Dermis blood vessel endothelial cell (primary cell): ENCODE results near the gene CUEDC1. TPM values are rescaled to one million over a fixed set of nuclear protein-coding genes. Genes with fewer than 3 reads are reported as not detected.

Source experiments
- DNase-seq: peaks from one replicate; pipeline ENCODE4 v3.0.0; 2010
- total RNA-seq: library from RNA; depleted of rRNA; stranded (reverse); fragments of >200 nt; gene quantifications from 2 replicates; pipeline ENCODE4 v1.2.3, GENCODE V29; 2014

The CUEDC1 gene, protein sequence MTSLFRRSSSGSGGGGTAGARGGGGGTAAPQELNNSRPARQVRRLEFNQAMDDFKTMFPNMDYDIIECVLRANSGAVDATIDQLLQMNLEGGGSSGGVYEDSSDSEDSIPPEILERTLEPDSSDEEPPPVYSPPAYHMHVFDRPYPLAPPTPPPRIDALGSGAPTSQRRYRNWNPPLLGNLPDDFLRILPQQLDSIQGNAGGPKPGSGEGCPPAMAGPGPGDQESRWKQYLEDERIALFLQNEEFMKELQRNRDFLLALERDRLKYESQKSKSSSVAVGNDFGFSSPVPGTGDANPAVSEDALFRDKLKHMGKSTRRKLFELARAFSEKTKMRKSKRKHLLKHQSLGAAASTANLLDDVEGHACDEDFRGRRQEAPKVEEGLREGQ
- 6.5 and 6.8 TPM in 2 replicates for total RNA-seq

DNA sequence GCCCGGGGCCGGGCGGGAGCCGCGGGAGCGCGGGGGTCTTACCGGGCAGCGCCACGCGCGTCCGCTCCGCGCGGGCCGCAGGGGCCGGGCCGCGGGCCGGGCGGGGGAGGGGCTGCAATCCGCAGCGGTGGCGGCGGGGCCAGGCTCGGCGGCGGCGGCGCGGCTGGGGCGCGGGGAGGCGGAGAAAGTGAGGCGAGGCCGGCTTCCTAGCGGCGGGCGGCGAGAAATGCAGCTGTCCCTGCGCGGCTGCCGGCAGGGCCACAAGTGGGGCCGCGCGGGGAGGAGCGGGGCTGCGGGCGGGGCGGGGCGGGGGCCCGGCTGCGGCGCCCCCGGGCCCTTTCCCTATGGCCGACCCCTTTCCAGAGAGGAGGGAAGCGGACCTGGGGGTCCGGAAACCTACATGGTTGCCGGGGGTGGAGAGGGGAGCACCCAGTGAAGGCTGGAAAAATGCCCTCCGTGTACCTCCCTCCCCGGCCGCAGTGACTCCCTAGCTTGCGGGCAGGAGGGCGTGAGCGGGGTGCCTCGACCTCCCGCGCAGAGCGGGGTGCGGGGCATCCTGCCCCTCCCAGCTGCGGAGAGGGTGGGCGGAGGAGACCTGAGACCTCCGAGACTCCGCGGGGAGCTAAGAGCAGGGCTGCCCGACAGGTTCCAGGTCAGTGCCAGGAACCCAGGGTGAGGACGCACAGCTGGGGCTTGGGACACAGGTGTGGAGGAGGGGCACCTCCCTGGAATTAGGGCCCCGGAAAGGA lies at the start of gene CUEDC1:
Gene CUEDC1, minus strand, starts transcription at position 230 of the 749 bp plus-strand sequence. CDS start 69,848 bp downstream, outside the sequence.
- DNase-seq, result peak; percentile 77

DNA sequence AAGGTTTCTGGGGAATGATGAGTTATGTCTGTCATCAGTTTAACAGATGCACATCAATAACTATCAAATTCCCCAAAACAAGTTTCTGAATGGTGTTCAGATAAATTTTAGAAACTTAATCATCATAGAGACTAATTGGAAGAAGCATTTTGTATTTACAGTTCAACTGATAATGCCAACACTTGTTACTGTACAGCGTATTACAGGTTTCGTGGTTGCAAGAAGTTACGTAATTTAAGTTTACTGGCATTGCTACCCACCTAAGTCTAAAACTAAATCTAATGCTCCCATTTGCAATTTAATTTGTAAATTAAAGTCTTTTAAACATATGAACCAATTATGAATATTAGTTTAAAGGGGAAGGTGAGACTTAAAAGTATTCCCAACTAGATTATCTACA lies 48.8 kb upstream of the CUEDC1 start:
- no peak for DNase-seq

DNA sequence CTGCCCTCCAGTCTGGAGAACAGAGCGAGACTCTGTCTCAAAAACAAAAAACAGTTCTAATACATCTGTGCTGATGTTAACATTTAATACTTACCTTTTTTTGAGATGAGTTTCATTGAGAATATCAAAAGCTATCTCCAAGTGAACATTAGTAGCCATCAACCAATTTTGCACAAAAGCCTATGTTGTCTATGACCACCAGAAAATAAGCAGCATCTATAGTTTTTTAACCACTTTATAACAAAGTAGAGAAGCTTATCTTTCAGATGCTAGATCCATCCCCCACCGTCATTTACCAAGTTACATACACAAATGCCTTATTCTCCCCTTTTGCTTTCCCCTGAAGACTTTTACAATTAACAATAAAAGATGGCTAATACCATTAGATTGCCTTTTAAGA lies 47.8 kb upstream of the CUEDC1 start:
- DNase-seq, result no peak

DNA sequence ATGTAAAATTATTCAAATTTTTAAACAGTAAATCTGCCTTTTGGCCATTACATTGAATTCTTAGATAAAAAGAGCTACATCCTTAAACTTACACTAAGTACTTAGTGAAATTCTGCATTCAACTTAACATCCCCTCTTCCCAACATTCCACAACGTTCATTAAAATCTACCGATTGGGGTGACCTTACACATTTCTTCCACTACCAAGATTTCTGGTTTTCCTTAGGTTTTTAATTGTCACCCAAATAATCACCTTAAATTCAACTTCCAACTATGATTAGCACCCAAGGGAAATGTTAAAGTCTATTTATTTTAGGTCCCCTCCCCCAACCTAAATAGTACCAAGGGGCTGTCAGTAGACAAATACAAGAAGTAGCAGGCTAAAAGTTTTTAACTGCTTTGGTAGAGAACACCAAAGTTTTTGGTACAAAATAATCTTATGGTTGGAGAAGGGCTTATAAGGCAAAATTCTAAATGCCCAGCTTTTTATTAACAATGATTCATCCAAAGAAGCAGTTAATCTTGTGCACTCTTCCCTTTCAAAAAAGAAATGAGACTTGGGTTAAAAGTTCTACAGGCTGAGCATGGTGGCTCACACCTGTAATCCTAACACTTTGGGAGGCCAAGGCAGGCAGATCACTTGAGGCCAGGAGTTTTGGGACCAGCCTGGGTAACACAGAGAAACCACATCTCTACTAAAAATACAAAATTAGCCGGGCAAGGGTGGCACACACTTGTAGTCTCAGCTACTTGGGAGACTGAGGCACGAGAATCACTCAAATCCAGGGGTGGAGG lies 47.1 kb upstream of the CUEDC1 start:
- no peak for DNase-seq

DNA sequence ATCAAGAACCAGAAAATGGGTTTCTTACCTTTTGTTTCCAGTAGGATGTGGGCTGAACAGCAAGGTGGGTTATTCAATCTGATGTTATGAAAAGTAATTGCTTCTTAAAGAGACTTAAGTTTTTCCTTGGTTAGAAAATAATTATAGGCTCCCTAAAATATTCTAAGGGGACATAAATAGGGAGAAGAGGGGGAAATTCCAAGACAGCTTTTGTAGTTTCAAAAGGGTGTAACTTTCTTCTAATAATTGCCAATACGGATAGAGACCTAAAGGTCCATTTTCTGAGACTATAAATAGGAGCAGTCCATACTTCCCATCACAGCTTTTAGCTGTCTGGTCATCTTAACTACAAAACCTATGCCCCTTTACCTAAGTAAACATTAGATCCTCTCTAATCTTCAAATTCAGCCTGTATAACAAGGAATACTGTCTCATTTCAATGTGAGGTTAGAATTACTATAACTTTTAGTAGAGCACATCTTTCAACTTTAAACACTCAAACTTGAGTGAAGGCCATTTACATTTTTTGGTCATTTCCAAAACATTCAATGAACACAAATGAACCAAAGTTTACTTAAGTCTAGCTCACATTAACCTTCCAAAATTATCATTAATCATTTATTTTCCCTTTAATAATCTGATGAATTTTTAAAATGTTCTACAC lies 46.4 kb upstream of the CUEDC1 start:
- DNase-seq, result no peak

DNA sequence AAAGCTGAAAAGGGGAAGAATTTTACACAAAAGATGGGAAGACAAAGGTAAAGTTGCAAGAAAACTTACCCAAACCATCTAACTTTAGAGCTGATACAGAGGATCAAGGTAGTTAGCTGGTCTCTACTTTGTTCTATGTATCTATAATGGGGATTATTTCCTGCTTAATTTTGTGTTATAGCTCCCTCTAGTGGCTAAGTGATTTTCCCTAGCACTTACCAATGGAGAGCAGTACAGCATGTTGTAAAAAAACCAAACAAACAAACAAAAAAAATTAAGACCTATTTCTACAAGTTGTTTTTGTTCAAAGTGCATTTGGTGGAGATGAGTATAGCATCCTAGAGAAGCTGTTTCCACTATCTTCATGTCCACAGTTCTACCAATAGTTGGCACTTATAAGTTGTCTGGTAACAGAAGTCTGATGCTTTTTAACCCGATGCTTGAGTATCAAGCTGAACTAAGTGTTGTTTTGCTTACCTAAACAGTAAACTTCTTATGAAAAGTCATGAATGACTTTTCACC lies 44.3 kb upstream of the CUEDC1 start:
- DNase-seq, result peak; percentile 87

DNA sequence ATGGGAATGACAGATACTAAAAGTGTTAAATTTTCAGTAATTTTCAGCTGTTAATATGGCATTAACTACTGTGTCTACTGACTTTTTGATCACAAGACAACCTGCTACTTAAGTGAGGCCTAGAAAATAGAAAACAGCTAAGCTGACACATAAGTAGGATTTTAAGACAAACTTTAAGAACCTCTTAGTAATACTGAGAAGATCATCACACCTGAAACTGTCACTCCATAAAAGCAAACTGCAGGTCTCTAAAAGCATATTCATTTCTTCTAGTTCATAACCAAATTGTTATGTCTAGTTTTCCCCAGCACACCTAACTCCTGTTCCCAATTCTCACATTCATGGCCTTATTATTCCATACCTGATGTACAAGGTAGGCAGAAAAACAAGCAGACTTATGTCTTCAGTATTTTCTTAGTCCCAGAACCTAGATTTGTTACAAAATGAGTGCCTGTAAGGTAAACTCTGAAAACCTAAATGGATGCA lies 43.8 kb upstream of the CUEDC1 start:
- no peak for DNase-seq

DNA sequence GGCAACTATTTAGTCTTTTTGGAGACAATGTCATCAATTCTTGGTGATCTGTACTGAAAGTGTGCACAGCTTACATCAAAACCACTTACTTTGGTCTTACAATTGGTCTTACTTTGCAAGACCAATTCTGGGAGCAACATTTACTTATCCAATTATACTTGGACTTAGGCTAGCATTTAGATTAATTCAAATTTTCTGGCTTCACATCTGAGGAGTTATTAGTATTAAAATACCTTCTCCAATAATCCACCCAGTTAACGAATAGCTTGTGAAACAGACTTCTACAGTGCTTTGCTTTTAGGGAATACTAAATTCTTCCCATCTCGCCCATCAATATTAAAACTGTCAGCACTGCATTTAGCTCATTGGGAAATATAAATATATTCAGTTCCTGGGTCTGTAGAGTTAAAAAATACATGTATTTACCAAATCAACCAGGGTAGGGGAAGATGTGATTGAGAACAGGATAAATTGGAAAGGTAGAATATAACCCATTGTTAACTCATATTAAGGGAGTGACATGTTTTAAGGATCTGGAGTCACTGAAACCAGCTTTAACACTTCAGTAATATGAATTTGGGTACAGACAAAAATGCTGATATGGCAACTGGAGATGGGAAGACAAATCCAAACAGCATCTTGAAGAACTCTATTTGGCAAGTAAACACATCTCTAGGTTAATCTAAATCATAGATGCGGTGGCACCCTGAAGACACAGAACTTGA lies 42.0 kb upstream of the CUEDC1 start:
- DNase-seq, result no peak

DNA sequence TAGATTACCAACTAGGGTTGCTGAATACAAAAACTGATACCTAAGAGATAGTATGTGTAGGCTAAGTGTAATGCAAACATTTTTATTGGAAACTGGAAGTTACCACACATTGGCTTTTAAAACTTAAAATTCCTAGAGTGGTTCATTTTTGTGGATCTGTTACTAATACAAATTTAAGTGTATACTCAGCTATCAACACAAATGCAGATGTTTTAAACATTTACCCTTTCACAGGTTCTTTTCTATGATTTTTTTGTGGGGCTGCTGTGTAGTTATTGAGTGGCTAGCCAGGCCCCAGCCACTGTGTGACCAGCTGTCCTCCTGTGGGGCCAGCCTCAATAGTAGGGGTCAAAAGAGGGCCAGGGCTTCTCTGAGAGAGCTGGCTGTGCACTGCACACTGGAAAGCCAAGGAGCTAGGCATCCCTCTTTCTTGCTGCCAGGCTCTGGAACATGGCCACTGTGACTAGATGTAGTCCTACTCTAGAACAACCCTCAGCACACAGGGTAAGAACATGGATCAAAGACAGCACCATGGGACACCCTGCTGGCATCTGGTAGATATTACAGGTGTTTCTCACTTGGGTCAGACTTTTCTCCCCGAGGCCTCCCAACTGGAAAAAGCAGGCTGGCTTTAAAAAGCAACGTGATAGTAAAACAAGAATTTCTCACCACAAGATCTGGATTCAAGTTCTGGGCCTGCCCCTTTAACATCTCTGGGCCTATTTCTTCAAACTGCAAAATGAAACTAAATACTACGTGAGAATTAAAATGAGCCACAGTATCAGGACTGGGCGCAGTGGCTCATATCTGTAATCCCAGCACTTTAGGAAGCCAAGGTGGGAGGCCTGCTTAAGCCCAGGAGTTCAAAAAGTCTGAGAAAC lies 40.1 kb upstream of the CUEDC1 start:
- peak; percentile 89 for DNase-seq

DNA sequence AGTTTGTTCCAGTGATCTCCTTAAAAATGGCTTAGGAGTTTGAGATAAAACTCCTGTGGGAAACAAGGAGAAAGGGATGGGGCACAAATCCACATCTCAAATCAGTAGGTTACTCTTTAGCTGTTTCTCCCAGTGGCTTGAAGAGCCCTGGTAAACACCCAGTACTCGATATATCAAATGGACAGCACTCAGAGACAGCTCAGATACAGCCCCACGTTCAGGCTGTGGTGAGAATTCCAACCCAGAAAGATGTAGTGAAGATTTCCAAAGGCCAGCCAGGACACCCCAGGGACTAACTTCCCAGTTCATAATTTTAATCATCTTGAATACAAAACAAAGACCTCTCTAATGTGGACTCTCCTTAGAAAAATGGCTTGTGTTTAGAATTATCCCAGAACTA lies 39.2 kb upstream of the CUEDC1 start:
- no peak for DNase-seq

DNA sequence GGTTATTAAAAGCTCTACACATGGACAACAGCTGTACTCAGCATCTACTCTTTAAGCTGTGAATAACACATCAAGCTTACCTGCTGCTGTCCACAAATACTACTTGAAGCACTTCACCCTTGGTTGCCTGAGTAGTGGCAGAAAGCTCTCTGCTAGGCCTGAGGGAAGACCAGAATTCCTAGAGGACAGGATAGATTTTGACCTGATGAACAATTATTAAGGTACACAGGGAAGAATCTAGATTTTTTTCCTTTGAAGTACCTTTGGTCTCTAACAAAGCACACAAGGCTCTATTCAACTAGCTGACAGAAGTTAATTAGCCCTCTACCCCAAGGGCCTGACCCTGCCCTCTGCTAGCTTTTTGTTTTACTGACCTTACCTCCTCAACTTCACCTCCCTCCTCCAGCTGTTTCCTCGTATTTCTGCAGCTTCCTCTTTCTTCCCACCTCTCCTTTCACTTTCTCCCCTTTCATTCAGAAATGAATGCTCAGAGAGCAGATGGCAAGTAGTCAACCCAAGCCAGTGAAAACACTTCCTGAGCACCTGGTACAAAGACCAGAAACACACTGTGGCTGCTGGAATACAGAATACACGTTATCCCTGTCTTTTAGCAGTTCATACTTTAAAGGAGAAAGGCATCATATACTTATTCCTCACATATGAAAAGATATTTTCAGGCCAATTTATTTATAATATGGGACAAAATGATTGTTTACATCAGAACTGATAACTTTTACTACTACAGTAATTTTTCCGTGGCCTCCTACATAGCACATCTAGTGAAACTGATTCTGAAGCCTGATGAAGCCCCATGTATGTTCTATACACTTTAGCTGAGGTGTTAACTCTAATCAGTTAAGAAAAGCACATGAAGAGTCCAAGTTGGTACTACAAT lies 38.5 kb upstream of the CUEDC1 start:
- peak; percentile 65 for DNase-seq

DNA sequence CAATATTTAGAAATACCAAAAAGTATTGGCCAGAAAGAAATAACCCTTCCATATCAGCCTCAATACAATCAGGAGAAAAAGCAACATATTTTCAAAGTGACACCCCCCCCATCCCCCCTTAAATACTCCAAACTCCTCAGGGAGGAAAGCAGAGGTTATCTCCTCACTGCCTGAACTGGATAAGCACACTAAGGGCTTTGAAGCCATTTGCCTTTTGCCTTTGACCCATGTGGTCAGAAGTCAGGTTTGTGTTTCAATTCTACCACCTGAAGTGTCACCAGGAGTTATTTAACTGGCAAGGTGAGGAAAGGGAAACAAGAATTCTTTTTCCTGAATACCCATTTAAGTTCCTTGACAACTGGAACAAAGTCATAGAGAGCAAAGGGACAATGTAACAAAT lies 36.3 kb upstream of the CUEDC1 start:
- no peak for DNase-seq

DNA sequence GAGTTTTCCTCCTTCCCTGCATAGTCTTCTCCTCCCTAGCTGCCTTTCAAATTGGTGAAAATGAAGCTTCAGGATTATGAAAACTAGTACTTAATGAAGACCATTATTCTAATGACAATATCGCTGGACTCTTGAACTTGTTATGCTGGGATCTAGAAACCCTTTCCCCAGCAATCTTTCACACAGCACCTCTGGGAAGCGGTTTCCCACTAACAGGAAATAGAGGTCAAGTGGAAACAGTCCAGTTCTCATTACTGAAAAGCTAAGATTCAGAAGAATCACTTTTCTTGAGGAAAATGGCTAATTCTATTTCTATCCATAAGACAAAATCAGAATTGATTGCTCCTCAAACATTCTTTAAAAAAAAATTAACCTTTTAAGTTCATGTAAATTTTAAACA lies 34.8 kb upstream of the CUEDC1 start:
- peak; percentile 28 for DNase-seq

DNA sequence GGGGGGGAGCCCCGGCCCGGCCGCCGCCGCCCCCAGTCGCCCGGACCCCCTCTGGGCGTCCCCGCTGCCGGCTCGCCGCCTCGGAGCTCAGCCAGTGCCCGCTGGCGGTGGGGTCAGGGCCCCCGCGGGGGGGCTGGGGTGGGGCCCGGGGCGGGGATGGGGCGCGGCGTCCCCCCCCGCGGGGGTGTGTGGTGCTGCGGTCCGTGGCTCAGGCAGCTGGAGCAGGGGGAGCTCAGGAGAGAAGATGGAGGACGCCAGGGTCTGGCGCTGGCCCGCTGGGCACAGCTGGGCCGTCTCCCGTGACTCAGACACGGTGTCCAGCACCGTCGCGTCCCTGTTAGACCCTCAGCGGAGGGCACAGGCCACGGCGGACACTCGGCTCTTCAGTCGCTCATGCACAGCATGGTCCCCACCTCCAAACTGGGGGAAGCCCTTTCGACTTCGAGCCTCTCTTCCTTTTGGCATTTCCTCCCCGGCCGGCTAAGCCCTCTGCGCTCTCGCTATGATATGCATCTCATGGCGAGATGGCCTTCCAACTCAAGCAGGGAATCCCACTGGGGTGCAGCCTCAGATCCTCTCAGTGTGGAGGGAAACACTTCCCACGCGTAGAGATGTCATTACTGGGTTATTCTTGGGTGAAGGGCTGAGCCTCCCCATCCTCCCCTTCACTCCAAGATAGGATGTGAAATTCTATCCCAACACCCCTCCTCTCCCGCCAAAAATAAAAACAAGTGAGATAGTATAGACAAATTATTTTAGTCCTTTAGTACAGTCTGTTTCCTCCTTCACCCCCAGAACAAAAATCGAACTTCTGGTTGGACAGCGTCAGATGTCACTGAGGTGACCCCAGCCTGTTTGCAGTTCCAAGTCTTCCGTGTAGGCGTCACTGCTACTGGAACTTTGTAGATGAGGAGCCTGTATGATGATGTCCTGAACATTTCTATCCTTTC lies 33.4 kb upstream of the CUEDC1 start:
- peak; percentile 71 for DNase-seq

DNA sequence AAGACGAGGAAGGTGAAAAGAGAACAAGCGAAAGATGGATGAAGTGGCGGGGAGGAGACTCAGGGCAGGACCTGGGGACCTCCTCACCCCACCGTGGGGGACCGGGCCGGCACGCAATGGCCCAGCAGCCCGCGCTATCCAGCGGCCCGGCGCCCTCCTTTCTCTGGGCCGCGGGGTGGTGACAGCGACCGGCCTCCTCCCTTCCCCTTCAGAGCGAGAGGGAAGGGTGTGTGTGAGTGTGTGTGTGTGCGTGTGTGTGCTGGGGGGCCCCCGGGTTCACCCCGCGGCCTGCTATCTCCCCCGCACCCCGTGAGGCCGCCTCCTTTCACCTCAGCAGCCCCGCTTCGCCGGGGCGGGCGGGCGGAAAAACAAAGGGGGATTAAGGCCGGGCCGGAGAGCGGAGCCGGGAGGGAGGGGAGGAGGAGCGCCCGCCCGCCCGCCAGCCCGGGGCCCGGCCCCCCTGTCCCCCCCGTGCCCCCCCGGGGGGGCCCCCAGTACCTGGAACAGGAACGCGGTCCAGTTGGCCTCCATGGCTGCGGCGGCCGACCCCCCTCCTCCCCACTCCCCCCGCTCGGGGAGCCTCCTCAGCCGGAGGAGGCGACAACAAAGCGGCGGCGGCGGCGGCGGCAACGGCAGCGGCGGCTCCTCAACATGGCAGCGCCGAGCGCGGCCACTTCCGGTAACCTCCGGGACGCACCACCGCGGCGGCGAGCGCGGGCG lies 32.5 kb upstream of the CUEDC1 start, which contains the start of gene VEZF1:
Gene VEZF1, minus strand, starts transcription at position 674 of the 720 bp plus-strand sequence. Its CDS starts 143 bp downstream, at position 531.
- DNase-seq, result peak; percentile 76

DNA sequence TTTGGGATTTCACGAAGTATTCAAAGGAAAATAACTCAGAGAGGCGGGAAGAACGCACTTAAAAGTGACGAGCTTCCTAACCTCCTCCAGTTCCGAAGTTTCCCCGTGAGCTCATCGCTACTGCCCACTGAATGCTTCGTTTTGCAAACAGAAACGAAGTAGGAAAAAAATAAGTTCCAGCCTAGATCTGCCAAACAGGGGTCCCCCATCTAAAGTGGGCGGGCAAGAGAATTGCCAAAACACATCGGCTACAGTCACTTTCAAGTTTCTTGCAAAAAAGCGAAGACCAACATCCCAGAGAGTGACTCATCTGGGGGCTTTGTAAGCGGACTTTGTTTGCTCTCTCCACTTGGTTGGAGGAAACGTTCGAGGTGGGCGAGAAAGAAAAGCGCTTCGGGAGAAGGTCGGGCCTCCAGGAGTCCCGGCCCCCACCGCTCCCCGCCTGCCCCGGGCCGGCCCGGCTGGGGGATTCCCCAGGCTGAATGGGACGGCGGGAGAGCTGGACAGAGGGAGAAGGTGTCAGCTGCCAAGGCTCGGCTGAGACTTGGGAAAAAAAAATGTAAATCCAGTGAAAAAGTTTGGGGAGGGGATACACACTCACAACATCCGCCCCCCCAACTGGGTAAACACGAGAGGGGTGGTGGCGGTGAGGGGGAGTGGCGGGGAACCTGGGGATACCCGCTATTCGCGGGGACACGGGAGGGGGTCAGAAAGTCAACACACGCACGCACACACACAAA lies 31.8 kb upstream of the CUEDC1 start:
- DNase-seq, result peak; percentile 83

DNA sequence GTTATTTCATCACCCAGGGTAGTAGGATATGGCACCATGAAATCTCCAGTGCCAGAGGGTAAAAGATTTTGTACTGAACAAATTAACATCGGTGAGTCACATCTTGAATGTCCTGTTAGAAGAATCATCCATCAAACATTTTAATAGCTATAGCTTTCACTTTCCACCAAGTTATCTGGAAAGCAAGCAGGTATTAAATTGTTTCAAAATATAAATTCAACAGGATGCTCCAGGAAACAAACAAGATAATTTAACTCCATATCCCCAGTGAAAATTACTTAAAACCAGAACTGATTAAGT lies 30.4 kb upstream of the CUEDC1 start:
- DNase-seq, result peak; percentile 45
